ENCODE results near the gene CDKN2A. TPM values are rescaled to one million over a fixed set of nuclear protein-coding genes. Genes with fewer than 3 reads are reported as not detected.

The CDKN2A gene
- total RNA-seq, 4 donors from 2014 or later: 1.3 to 20.9 (median 2.5) TPM

- no peak for TF ChIP-seq CTCF (IDR thresholded peaks at IDR 0.05; ENCODE audit: low read depth)
These were observed 24.9 kb downstream of the CDKN2A start for GRCh38 chr9:21969011-21969940.

- TF ChIP-seq CTCF (IDR thresholded peaks at IDR 0.05; ENCODE audit: low read depth): no peak
These were observed 25.7 kb downstream of the CDKN2A start for GRCh38 chr9:21968331-21969010.

- no peak for TF ChIP-seq CTCF (IDR thresholded peaks at IDR 0.05; ENCODE audit: low read depth)
These were observed 26.5 kb downstream of the CDKN2A start for GRCh38 chr9:21967702-21968101.

- TF ChIP-seq CTCF (IDR thresholded peaks at IDR 0.05; ENCODE audit: low read depth): no peak
These were observed 27.0 kb downstream of the CDKN2A start for GRCh38 chr9:21967169-21967568.

- TF ChIP-seq CTCF (IDR thresholded peaks at IDR 0.05; ENCODE audit: low read depth): no peak
These were observed 27.9 kb downstream of the CDKN2A start for GRCh38 chr9:21966140-21966851.

GRCh38 chr9:21965401-21965951 lies 28.7 kb downstream of the CDKN2A start:
- TF ChIP-seq CTCF (IDR thresholded peaks at IDR 0.05; ENCODE audit: low read depth): no peak
